Smooth muscle cell (in vitro differentiated cells): Measurements from ENCODE around the gene VSIG1. TPM values are rescaled to one million over a fixed set of nuclear protein-coding genes. Genes with fewer than 3 reads are reported as not detected.

Experiments
- DNase-seq: peaks from one replicate; lab custom pipeline; 2025; ENCODE audit not compliant: unreplicated experiment; lab: John Stamatoyannopoulos, UW
- H2AFZ ChIP-seq: fragments of 200-600 bp; sonication (generic); 2 replicates; pipeline ENCODE4 v1.6.0; 2016; ENCODE audit warnings: antibody characterized with exemption, low read depth, mild to moderate bottlenecking
- H3F3A ChIP-seq: fragments of 200-600 bp; sonication (generic); 2 replicates; pipeline ENCODE4 v1.6.0; 2017; ENCODE audit warnings: antibody characterized with exemption, low read depth
- H3K27ac ChIP-seq: fragments of 200-600 bp; sonication (generic); 2 replicates; pipeline ENCODE4 v1.5.1; 2016; ENCODE audit warnings: low read depth, mild to moderate bottlenecking
- H3K27me3 ChIP-seq: fragments of 200-600 bp; sonication (generic); 2 replicates; pipeline ENCODE4 v1.6.1; 2016; ENCODE audit warnings: low read depth, mild to moderate bottlenecking
- H3K36me3 ChIP-seq: fragments of 200-600 bp; sonication (generic); 2 replicates; pipeline ENCODE4 v1.5.1; 2016; ENCODE audit warnings: low read depth
- H3K4me1 ChIP-seq: fragments of 200-600 bp; sonication (generic); 2 replicates; pipeline ENCODE4 v1.5.1; 2016; ENCODE audit warnings: low read depth
- H3K4me2 ChIP-seq: fragments of 200-600 bp; sonication (generic); 2 replicates; pipeline ENCODE4 v1.6.0; 2016; ENCODE audit warnings: mild to moderate bottlenecking
- H3K4me3 ChIP-seq: fragments of 200-600 bp; sonication (generic); 2 replicates; pipeline ENCODE4 v1.5.1; 2016; ENCODE audit warnings: mild to moderate bottlenecking
- H3K79me2 ChIP-seq: fragments of 200-600 bp; sonication (generic); 2 replicates; pipeline ENCODE4 v1.6.0; 2016; ENCODE audit warnings: low read depth, mild to moderate bottlenecking
- H3K9ac ChIP-seq: fragments of 200-600 bp; sonication (generic); 2 replicates; pipeline ENCODE4 v1.6.0; 2016; ENCODE audit warnings: low read depth
- H3K9me3 ChIP-seq: fragments of 200-600 bp; sonication (generic); replicated peaks from 2 replicates; pipeline ENCODE4 v1.5.1; 2016; ENCODE audit warnings: low read depth
- H4K20me1 ChIP-seq: fragments of 200-600 bp; sonication (generic); 2 replicates; pipeline ENCODE4 v1.6.0; 2016; ENCODE audit warnings: low read depth
- CTCF ChIP-seq: fragments of 200-600 bp; sonication (generic); IDR thresholded peaks from 2 replicates; pipeline ENCODE4 v1.5.1; 2017; ENCODE audit warnings: borderline replicate concordance, mild to moderate bottlenecking, antibody characterized with exemption; ENCODE audit not compliant: insufficient read depth, poor library complexity, severe bottlenecking
- WGBS: methylation state at CpG from one replicate; pipeline ENCODE4 v1.1.7; 2016; ENCODE audit warnings: low lambda C conversion rate; 5-methylcytosine and 5-hydroxymethylcytosine counted together
- polyA plus RNA-seq: library from polyadenylated mRNA; unstranded; fragments of >200 nt; fragmentation: Nextera tagmentation; extraction: Ambion mirVana; gene quantifications from 2 replicates; pipeline ENCODE4 v1.2.1, GENCODE V29; 2016
- total RNA-seq: library from RNA; depleted of rRNA; stranded (reverse); fragments of >200 nt; gene quantifications from 2 replicates; pipeline ENCODE4 v1.2.3, GENCODE V29; 2014

VSIG1 gene
- total and polyA plus RNA-seq, 2 experiments from 2014 or later = 0.36 TPM; not detected in 1

- WGBS = 84% methylated on average over 1 of the region's 1 CpG
- Histone ChIP-seq H3K9me3 (no peaks in the 10 kb centered on the region), H2AFZ (no peak overlapping the region), H3K27ac (no peak overlapping the region), H3K9ac (no peak overlapping the region), H3K4me2 (no peak overlapping the region), H3F3A (no peaks in the 10 kb centered on the region), H3K4me3 (no peak overlapping the region), H3K27me3 (no peaks in the 10 kb centered on the region), H3K36me3 (no peaks in the 10 kb centered on the region), H3K79me2 (no peaks in the 10 kb centered on the region), H3K4me1 (no peaks in the 10 kb centered on the region), H4K20me1 (no peaks in the 10 kb centered on the region)
- DNase-seq = no peak
- no peak for TF ChIP-seq CTCF
These were observed 16.0 kb upstream of the VSIG1 start for GRCh38 chrX:108028854-108029253.

- Histone ChIP-seq H3K4me3 (no peak overlapping the region), H3K9me3 (no peaks in the 10 kb centered on the region), H4K20me1 (no peaks in the 10 kb centered on the region), H3K9ac (no peak overlapping the region), H3K36me3 (no peaks in the 10 kb centered on the region), H3K79me2 (no peaks in the 10 kb centered on the region), H2AFZ (no peak overlapping the region), H3F3A (no peaks in the 10 kb centered on the region), H3K4me2 (no peak overlapping the region), H3K27me3 (no peaks in the 10 kb centered on the region), H3K4me1 (no peaks in the 10 kb centered on the region), H3K27ac (no peak overlapping the region)
- 69% methylated on average over 5 of the region's 5 CpGs for WGBS
- no peak for DNase-seq
- no peak for TF ChIP-seq CTCF
These were observed 14.7 kb upstream of the VSIG1 start for GRCh38 chrX:108029928-108030711.

GRCh38 chrX:108032944-108033343 is 11.9 kb upstream of the VSIG1 start:
- no peaks in the 10 kb centered on the region for H3K9me3 ChIP-seq
- H3K9ac ChIP-seq = no peak overlapping the region
- WGBS = 91% methylated on average over 5 of the region's 5 CpGs
- no peak for TF ChIP-seq CTCF
- no peak overlapping the region for H3K4me2 ChIP-seq
- DNase-seq = no peak
- H3K4me1 ChIP-seq = no peaks in the 10 kb centered on the region
- H3K27me3 ChIP-seq = no peaks in the 10 kb centered on the region
- H2AFZ ChIP-seq = no peak overlapping the region
- H3K79me2 ChIP-seq = no peaks in the 10 kb centered on the region
- no peaks in the 10 kb centered on the region for H3F3A ChIP-seq
- no peaks in the 10 kb centered on the region for H3K36me3 ChIP-seq
- H3K4me3 ChIP-seq = no peak overlapping the region
- H3K27ac ChIP-seq = no peak overlapping the region
- no peaks in the 10 kb centered on the region for H4K20me1 ChIP-seq

- H3K36me3 ChIP-seq = no peaks in the 10 kb centered on the region
- no peak overlapping the region for H3K4me2 ChIP-seq
- TF ChIP-seq CTCF = no peak
- no peaks in the 10 kb centered on the region for H3K9me3 ChIP-seq
- DNase-seq = no peak
- no peak overlapping the region for H3K4me3 ChIP-seq
- 68% methylated on average over 3 of the region's 3 CpGs for WGBS
- no peaks in the 10 kb centered on the region for H3K27me3 ChIP-seq
- H3K27ac ChIP-seq = peak overlapping the region; percentile 31
- H2AFZ ChIP-seq = peak overlapping the region; percentile 51
- no peaks in the 10 kb centered on the region for H4K20me1 ChIP-seq
- H3K4me1 ChIP-seq = no peaks in the 10 kb centered on the region
- H3F3A ChIP-seq = no peaks in the 10 kb centered on the region
- H3K79me2 ChIP-seq = no peaks in the 10 kb centered on the region
- H3K9ac ChIP-seq = no peak overlapping the region
These were observed 11.0 kb upstream of the VSIG1 start for GRCh38 chrX:108033890-108034289.
